ENCODE results near the gene IL1RL2.

The IL1RL2 gene

GRCh38 chr2:102186791-102187495 is at the start of gene IL1RL2:
IL1RL2 (plus strand) TSS chr2:102187023; CDS start chr2:102187868, 845 bp downstream.
- no peak for DNase-seq

- DNase-seq, result no peak
These were observed 49.7 kb upstream of the IL1RL2 start for GRCh38 chr2:102137138-102137537.

- no peak for DNase-seq
These were observed 48.5 kb upstream of the IL1RL2 start for GRCh38 chr2:102138331-102138730.

GRCh38 chr2:102139851-102140250 is 47.0 kb upstream of the IL1RL2 start:
- DNase-seq, result no peak

DNA sequence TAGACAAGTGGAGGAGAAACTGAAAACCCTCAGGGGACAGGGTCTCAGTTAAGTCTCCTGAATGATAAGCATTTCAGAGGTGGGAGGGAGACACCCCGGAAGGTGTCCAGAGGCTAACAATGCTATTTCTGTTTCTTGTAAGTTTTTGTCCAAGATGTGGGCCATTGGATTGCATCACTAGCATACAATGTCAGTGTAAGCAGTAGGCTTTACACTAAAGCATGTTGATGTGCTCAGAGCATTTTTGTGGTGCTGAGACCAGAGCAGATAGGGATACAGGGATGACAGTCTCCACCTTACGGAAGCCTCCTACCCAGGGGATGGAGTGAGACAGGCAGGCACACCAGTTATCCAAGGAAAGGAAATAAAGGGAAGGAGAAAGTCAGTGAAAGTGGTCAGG is 46.4 kb upstream of the IL1RL2 start:
- no peak for DNase-seq

GRCh38 chr2:102141011-102141943 is 45.5 kb upstream of the IL1RL2 start:
- DNase-seq, result no peak

GRCh38 chr2:102141970-102142828 is 44.6 kb upstream of the IL1RL2 start, which contains the start of gene IL1R1:
IL1R1 (plus strand) TSS chr2:102142746; CDS start chr2:102157725, 14,979 bp downstream.
- DNase-seq, result no peak

DNA sequence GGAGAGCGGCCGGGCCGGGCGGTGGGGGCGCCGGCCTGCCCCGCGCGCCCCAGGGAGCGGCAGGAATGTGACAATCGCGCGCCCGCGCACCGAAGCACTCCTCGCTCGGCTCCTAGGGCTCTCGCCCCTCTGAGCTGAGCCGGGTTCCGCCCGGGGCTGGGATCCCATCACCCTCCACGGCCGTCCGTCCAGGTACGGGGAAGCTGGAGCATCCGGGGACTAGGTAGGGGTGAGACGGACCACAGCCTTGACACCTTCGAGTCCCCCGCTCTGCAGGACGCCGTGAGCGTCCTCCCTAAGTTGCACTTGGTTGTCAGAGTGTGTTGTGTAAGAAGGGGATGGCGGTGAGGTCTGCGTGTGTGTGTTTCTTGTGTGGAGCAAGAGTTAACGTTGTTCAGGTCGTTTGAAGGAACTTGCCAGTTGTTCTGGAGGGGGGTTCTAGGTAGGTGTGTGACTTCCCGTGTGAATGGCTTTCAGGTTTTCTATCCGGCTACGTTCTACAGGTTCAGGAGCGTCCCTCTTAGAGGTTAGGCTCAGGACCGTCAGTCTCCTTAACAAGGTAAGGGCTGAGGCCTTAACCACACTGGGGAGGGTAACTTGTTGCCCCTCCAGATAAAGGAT is 43.9 kb upstream of the IL1RL2 start:
- DNase-seq, result no peak

- no peak for DNase-seq
These were observed 43.3 kb upstream of the IL1RL2 start for GRCh38 chr2:102143450-102143985.

- no peak for DNase-seq
These were observed 42.7 kb upstream of the IL1RL2 start for GRCh38 chr2:102144128-102144527.

GRCh38 chr2:102145107-102145506 is 41.7 kb upstream of the IL1RL2 start:
- no peak for DNase-seq

DNA sequence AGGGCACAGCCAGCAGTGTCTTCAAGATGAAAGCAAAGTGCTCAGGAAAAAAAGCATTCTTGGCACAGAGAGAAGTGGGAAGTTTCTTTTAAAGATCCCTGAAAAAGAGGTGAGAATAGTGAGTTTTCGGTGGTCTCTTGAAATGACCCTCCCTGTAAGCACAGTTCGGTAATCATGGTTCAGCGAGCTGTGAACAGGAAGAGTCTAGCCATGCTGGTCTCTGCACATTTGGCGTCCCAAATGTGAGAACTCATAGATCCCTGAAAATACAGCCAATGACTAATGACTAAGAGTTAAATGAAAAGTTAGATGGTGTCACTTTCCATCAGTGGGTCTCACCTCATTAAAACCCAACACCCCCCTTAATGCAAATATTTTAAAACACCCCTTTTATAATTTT is 40.9 kb upstream of the IL1RL2 start:
- no peak for DNase-seq

- no peak for DNase-seq
These were observed 38.9 kb upstream of the IL1RL2 start for GRCh38 chr2:102147935-102148334.

GRCh38 chr2:102149243-102149642 is 37.6 kb upstream of the IL1RL2 start:
- DNase-seq, result no peak

DNA sequence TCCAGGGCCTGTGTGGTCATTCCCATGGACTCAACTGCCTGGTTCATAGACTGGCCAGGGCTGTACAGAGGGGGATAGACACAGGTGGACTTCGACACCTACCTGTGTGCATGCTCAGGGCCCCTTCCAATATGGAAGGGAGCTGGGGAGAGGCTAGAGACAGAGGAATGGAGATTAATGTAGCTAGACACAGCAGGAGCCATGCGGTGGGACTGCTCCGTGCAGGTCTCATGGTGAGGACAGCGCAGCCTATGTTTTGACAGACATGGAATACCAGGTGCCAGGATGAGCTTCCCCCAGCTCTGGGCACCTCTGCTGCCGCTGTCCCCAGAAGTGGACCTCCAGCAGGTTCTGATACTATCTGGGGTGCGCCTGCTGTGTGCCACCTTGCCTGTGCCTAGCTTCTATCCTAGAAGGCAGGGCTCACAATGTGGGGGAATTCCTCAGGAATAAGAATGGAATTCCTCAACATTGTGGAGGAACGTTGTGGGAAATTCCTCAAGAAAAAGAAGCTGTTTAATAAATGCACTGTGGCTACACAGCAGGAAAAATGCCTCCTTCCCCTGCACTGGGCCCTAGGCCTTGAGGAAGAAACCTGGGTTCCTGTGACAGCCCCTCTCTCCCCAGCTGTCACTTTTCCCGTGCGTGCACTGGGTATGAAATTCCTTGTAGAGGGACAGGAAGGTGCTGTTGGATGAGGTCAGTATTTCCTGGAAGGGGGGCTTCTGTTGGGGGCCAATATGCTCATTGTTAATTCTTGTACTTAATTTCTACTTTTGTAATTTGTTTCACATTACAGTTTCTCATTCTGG is 37.0 kb upstream of the IL1RL2 start:
- no peak for DNase-seq

DNA sequence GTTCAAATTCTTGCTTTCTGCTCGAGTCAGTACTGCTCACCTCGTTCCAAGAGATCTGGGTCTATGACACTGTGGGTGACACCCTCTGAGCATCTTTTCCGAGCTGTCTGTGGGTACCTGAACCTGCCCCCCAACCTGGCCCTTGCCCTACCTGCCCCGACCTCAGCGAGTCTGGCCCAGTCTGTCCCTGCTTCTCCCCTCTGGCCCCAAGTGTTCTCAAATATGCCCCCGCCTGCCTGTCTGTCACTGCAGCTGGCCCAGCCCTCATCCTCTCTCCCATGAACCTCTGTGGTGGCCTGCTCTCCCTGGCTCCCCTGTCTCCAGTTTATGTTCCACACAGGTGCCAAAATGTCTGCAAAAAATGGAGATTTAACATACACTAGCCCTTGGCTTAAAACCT is 32.5 kb upstream of the IL1RL2 start:
- no peak for DNase-seq

DNA sequence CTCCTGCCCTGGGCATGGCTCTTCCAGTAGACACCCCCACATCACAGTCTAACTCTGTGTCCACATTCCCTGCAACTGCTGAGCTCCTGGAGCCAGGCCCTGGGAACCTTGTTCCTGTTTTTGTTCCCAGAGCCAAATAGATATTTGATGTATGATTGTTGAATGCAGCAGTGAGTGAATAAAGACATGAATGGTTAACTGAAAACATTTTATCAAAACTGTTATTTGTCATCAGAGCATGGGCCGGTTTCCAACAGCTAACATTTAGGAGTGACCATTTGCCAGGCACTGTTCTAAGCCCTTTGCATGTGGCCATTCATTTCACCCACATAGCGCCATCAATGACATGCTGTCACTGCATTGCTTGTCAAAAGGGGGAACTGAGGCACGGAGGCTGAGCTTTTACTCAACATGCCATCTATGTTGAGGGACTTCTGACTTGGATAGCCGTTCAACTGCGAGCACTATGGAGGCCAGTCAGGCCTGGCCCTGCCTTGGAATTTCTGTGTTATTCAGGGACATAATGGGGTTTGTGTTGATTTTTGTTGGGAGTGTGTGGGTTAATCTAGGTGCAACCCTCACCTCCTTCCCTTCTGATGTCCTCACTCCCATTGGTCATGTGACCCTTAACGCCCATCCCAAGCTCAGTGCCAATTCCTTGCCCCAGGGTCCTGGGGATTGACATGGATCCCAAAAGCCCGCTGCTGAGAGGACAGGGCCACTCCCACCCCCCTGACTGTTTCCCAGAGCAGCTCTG is 31.7 kb upstream of the IL1RL2 start:
- DNase-seq, result no peak

- no peak for DNase-seq
These were observed 30.9 kb upstream of the IL1RL2 start for GRCh38 chr2:102155703-102156515.

DNA sequence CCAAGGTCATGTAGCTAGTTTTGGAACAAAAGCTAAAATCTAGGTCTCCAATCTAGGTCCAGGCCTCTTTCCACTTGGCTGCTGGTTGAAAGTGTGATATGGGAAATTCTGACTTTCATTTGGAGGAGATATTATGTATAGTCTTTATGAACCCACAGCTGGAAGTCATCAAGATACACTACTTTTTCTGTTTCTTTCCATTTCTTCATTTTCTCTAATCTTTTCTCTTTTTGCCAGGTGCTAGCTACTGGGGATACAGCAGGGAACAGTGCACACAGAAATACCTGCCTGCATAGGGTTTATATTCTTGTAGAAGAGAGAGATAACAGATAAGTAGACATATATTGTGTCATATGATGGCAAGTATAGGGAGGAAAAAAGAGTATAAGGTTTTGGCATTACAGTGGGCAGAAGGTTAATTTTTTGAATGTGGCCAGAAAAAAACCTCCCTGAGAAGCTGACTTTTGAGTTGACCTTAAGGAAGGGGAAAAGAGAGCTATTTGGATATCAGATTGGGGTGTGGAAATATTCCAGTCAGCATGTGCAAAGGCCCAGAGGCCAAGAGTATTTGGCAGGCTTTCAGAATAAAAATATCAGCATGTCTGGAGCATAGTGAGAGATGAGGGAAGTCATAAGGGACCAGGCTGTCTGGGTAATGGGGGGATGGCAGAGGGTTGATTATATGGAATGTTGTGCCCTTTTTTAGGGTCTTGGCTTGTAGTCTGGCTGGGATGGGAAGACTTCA is 28.6 kb upstream of the IL1RL2 start:
- DNase-seq, result no peak

All from activated CD4-positive, alpha-beta T cell treated with anti-CD3 and anti-CD28 coated beads, Interleukin-2, amount 50 U/mL, for 1 hour (primary cell).